SK-N-SH treated with all-trans-retinoic acid at 6 μM for 48 hours (cell line): ENCODE measurements around the gene MORN4.

Source experiments
- ATAC-seq: fragments of 200-7000 bp; cut with Tn5 transposase; 3 replicates; pipeline ENCODE4 v1.9.1; 2020; ENCODE audit warnings: mild to moderate bottlenecking, moderate library complexity
- ARNTL ChIP-seq: fragments of 450-650 bp; formaldehyde crosslinking; IDR thresholded peaks from 2 replicates; pipeline ENCODE4 v1.5.0; 2020; ENCODE audit warnings: low read depth, mild to moderate bottlenecking, moderate library complexity, borderline replicate concordance
- BACH2 ChIP-seq: fragments of 250-450 bp; sonication (Bioruptor Pico); IDR thresholded peaks from 2 replicates; pipeline ENCODE4 v1.9.0; 2021; ENCODE audit warnings: mild to moderate bottlenecking, borderline replicate concordance
- CSDC2 ChIP-seq: fragments of 250-450 bp; sonication (Bioruptor Pico); IDR thresholded peaks from 2 replicates; pipeline ENCODE4 v1.5.0; 2020; ENCODE audit warnings: mild to moderate bottlenecking, moderate library complexity
- ISL1 ChIP-seq: fragments of 250-450 bp; sonication (Bioruptor Pico); IDR thresholded peaks from 2 replicates; pipeline ENCODE4 v2.1.2; 2022; ENCODE audit warnings: mild to moderate bottlenecking, moderate library complexity
- OSR1 ChIP-seq: fragments of 250-450 bp; sonication (Bioruptor Pico); IDR thresholded peaks from 2 replicates; pipeline ENCODE4 v1.8.0; 2022; ENCODE audit warnings: moderate library complexity, mild to moderate bottlenecking, inconsistent platforms
- PPARA ChIP-seq: fragments of 250-450 bp; sonication (Bioruptor Pico); IDR thresholded peaks from 2 replicates; pipeline ENCODE4 v1.5.0; 2020; ENCODE audit warnings: mild to moderate bottlenecking, borderline replicate concordance
- RARB ChIP-seq: fragments of 250-450 bp; sonication (Bioruptor Pico); IDR thresholded peaks from 2 replicates; pipeline ENCODE4 v1.8.0; 2021; ENCODE audit warnings: mild to moderate bottlenecking, moderate library complexity
- SNAI2 ChIP-seq: fragments of 250-450 bp; sonication (Bioruptor Pico); IDR thresholded peaks from 2 replicates; pipeline ENCODE4 v1.5.0; 2020; ENCODE audit warnings: mild to moderate bottlenecking, moderate library complexity
- TCF4 ChIP-seq: fragments of 250-450 bp; sonication (Bioruptor Pico); IDR thresholded peaks from 2 replicates; pipeline ENCODE4 v1.8.0; 2021; ENCODE audit warnings: mild to moderate bottlenecking, moderate library complexity, borderline replicate concordance
- TSHZ2 ChIP-seq: fragments of 250-450 bp; sonication (Bioruptor Pico); IDR thresholded peaks from 2 replicates; pipeline ENCODE4 v1.5.0; 2020; ENCODE audit warnings: mild to moderate bottlenecking, moderate library complexity
- ZC3H10 ChIP-seq: fragments of 250-450 bp; sonication (Bioruptor Pico); IDR thresholded peaks from 2 replicates; pipeline ENCODE4 v1.5.1; 2021; ENCODE audit warnings: mild to moderate bottlenecking, moderate library complexity
- ZFP3 ChIP-seq: fragments of 250-450 bp; sonication (Bioruptor Pico); IDR thresholded peaks from 2 replicates; pipeline ENCODE4 v1.5.0; 2020; ENCODE audit warnings: mild to moderate bottlenecking, moderate library complexity
- ZFP30 ChIP-seq: fragments of 450-650 bp; formaldehyde crosslinking; IDR thresholded peaks from 2 replicates; pipeline ENCODE4 v1.5.0; 2022; ENCODE audit warnings: mild to moderate bottlenecking, moderate library complexity
- ZNF565 ChIP-seq: fragments of 450-650 bp; formaldehyde crosslinking; conservative IDR thresholded peaks from 2 replicates; pipeline ENCODE4 v1.5.0; 2020; ENCODE audit warnings: low read depth, mild to moderate bottlenecking, moderate library complexity
- ZNF8 ChIP-seq: fragments of 450-650 bp; formaldehyde crosslinking; IDR thresholded peaks from 2 replicates; pipeline ENCODE4 v1.5.0; 2020; ENCODE audit warnings: mild to moderate bottlenecking, moderate library complexity
- TF ChIP-seq, protein P1 (sequence below): fragments of 250-450 bp; sonication (Bioruptor Pico); IDR thresholded peaks from 2 replicates; pipeline ENCODE4 v1.8.0; 2021; ENCODE audit warnings: low read depth, mild to moderate bottlenecking, moderate library complexity, borderline replicate concordance
- TF ChIP-seq, protein P2 (sequence below): fragments of 250-450 bp; sonication (Bioruptor Pico); IDR thresholded peaks from 2 replicates; pipeline ENCODE4 v1.5.1; 2020; ENCODE audit warnings: low read depth, mild to moderate bottlenecking, moderate library complexity
- TF ChIP-seq, protein P3 (sequence below): fragments of 250-450 bp; sonication (Bioruptor Pico); IDR thresholded peaks from 2 replicates; pipeline ENCODE4 v1.5.1; 2021; ENCODE audit warnings: mild to moderate bottlenecking, moderate library complexity
- TF ChIP-seq, protein P4 (sequence below): fragments of 250-450 bp; sonication (Bioruptor Pico); IDR thresholded peaks from 2 replicates; pipeline ENCODE4 v1.8.0; 2020; ENCODE audit warnings: mild to moderate bottlenecking, moderate library complexity, borderline replicate concordance

The MORN4 gene

DNA sequence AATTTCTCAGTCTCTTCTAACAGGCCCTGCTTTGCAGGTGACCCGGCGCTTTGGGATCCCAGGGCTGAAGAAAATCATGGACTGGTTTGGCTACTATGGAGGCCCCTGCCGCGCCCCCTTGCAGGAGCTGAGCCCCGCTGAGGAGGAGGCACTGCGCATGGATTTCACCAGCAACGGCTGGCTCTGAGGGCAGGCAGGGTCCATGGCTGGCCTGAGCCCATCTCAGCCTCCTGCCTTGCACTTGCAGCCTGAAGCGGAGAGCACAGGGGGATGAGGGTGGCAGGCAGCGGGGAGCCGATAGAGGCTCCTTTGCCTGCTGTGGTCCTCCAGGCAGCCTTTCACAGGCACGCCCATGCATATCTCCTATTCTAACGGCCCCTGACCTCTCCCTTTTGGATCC is 21.8 kb downstream of the MORN4 start:
- ATAC-seq = no peak
- TF ChIP-seq, protein P1, sequence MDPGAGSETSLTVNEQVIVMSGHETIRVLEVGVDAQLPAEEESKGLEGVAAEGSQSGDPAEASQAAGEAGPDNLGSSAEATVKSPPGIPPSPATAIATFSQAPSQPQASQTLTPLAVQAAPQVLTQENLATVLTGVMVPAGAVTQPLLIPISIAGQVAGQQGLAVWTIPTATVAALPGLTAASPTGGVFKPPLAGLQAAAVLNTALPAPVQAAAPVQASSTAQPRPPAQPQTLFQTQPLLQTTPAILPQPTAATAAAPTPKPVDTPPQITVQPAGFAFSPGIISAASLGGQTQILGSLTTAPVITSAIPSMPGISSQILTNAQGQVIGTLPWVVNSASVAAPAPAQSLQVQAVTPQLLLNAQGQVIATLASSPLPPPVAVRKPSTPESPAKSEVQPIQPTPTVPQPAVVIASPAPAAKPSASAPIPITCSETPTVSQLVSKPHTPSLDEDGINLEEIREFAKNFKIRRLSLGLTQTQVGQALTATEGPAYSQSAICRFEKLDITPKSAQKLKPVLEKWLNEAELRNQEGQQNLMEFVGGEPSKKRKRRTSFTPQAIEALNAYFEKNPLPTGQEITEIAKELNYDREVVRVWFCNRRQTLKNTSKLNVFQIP (CRISPR knock-in tag) = no peak
- no peak for TF ChIP-seq ZFP30 (CRISPR knock-in tag)
- no peak for TF ChIP-seq TSHZ2 (CRISPR knock-in tag)
- TF ChIP-seq CSDC2 (CRISPR knock-in tag) = no peak
- TF ChIP-seq ARNTL (CRISPR knock-in tag) = no peak

- TF ChIP-seq RARB (CRISPR knock-in tag) (no peak), TSHZ2 (CRISPR knock-in tag) (no peak), SNAI2 (CRISPR knock-in tag) (no peak), BACH2 (CRISPR knock-in tag) (no peak), ARNTL (CRISPR knock-in tag) (no peak), ZNF8 (no peak), PPARA (CRISPR knock-in tag) (no peak), TCF4 (no peak), ZFP3 (no peak), ZC3H10 (CRISPR knock-in tag) (no peak), ZFP30 (CRISPR knock-in tag) (no peak), OSR1 (CRISPR knock-in tag) (no peak), ZNF565 (no peak), CSDC2 (CRISPR knock-in tag) (no peak), ISL1 (CRISPR knock-in tag) (no peak)
- TF ChIP-seq, protein P2, sequence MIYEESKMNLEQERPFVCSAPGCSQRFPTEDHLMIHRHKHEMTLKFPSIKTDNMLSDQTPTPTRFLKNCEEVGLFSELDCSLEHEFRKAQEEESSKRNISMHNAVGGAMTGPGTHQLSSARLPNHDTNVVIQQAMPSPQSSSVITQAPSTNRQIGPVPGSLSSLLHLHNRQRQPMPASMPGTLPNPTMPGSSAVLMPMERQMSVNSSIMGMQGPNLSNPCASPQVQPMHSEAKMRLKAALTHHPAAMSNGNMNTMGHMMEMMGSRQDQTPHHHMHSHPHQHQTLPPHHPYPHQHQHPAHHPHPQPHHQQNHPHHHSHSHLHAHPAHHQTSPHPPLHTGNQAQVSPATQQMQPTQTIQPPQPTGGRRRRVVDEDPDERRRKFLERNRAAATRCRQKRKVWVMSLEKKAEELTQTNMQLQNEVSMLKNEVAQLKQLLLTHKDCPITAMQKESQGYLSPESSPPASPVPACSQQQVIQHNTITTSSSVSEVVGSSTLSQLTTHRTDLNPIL = no peak
- TF ChIP-seq, protein P3, sequence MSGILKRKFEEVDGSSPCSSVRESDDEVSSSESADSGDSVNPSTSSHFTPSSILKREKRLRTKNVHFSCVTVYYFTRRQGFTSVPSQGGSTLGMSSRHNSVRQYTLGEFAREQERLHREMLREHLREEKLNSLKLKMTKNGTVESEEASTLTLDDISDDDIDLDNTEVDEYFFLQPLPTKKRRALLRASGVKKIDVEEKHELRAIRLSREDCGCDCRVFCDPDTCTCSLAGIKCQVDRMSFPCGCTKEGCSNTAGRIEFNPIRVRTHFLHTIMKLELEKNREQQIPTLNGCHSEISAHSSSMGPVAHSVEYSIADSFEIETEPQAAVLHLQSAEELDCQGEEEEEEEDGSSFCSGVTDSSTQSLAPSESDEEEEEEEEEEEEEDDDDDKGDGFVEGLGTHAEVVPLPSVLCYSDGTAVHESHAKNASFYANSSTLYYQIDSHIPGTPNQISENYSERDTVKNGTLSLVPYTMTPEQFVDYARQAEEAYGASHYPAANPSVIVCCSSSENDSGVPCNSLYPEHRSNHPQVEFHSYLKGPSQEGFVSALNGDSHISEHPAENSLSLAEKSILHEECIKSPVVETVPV (CRISPR knock-in tag) = no peak
- TF ChIP-seq, protein P4, sequence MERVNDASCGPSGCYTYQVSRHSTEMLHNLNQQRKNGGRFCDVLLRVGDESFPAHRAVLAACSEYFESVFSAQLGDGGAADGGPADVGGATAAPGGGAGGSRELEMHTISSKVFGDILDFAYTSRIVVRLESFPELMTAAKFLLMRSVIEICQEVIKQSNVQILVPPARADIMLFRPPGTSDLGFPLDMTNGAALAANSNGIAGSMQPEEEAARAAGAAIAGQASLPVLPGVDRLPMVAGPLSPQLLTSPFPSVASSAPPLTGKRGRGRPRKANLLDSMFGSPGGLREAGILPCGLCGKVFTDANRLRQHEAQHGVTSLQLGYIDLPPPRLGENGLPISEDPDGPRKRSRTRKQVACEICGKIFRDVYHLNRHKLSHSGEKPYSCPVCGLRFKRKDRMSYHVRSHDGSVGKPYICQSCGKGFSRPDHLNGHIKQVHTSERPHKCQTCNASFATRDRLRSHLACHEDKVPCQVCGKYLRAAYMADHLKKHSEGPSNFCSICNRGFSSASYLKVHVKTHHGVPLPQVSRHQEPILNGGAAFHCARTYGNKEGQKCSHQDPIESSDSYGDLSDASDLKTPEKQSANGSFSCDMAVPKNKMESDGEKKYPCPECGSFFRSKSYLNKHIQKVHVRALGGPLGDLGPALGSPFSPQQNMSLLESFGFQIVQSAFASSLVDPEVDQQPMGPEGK (CRISPR knock-in tag) = no peak
- TF ChIP-seq, protein P1 (CRISPR knock-in tag) = no peak
- ATAC-seq = no peak
These were observed 24.2 kb downstream of the MORN4 start for GRCh38 chr10:97608991-97609561.
